MM.1S (cell line): ENCODE data around the gene IMMT.

ENCODE experiments used
- DNase-seq: peaks from one replicate; pipeline ENCODE4 v3.0.0-alpha.2; 2015
- H2AFZ ChIP-seq: fragments of 300-600 bp; sonication (generic); 2 replicates; pipeline ENCODE4 v1.6.0; 2016; ENCODE audit warnings: antibody characterized with exemption, low read length
- H3F3A ChIP-seq: fragments of 300-600 bp; sonication (generic); 2 replicates; pipeline ENCODE4 v1.6.1; 2016; ENCODE audit warnings: mild to moderate bottlenecking, antibody characterized with exemption, low read length, moderate library complexity, mixed read lengths; ENCODE audit not compliant: insufficient read depth
- H3K27ac ChIP-seq: fragments of 300-600 bp; sonication (generic); 2 replicates; pipeline ENCODE4 v1.5.1; 2016; ENCODE audit warnings: mild to moderate bottlenecking, low read length
- H3K27me3 ChIP-seq: fragments of 300-600 bp; sonication (generic); replicated peaks from 2 replicates; pipeline ENCODE4 v1.6.0; 2016; ENCODE audit warnings: low read length; ENCODE audit not compliant: insufficient read depth
- H3K36me3 ChIP-seq: fragments of 300-600 bp; sonication (generic); replicated peaks from 2 replicates; pipeline ENCODE4 v1.6.1; 2016; ENCODE audit warnings: mild to moderate bottlenecking, low read length, mixed read lengths; ENCODE audit not compliant: insufficient read depth
- H3K4me1 ChIP-seq: fragments of 300-600 bp; sonication (generic); 2 replicates; pipeline ENCODE4 v1.6.1; 2016; ENCODE audit warnings: low read length, mixed read lengths
- H3K4me2 ChIP-seq: fragments of 300-600 bp; sonication (generic); 2 replicates; pipeline ENCODE4 v1.6.0; 2016; ENCODE audit warnings: low read depth, low read length
- H3K4me3 ChIP-seq: fragments of 300-600 bp; sonication (generic); 2 replicates; pipeline ENCODE4 v1.5.1; 2016; ENCODE audit warnings: low read length, mixed read lengths
- H3K79me2 ChIP-seq: fragments of 300-600 bp; sonication (generic); 2 replicates; pipeline ENCODE4 v1.6.1; 2016; ENCODE audit warnings: mixed run types, low read length, mixed read lengths
- H3K9ac ChIP-seq: fragments of 300-600 bp; sonication (generic); 2 replicates; pipeline ENCODE4 v1.6.1; 2016; ENCODE audit warnings: low read length, mixed read lengths
- H3K9me2 ChIP-seq: fragments of 300-600 bp; sonication (generic); replicated peaks from 2 replicates; pipeline ENCODE4 v1.6.1; 2016; ENCODE audit warnings: mild to moderate bottlenecking, low read length, mixed read lengths; ENCODE audit not compliant: insufficient read depth
- H3K9me3 ChIP-seq: fragments of 300-600 bp; sonication (generic); replicated peaks from 2 replicates; pipeline ENCODE4 v1.6.1; 2016; ENCODE audit warnings: mild to moderate bottlenecking, low read length, mixed read lengths; ENCODE audit not compliant: insufficient read depth
- H4K20me1 ChIP-seq: fragments of 300-600 bp; sonication (generic); 2 replicates; pipeline ENCODE4 v1.6.1; 2016; ENCODE audit warnings: mild to moderate bottlenecking, low read length, moderate library complexity, mixed read lengths; ENCODE audit not compliant: insufficient read depth
- CTCF ChIP-seq: fragments of 300-600 bp; sonication (generic); IDR thresholded peaks from 2 replicates; pipeline ENCODE4 v1.5.1; 2016; ENCODE audit warnings: antibody characterized with exemption, low read length, mixed read lengths
- EZH2 ChIP-seq: fragments of 300-600 bp; sonication (generic); optimal IDR thresholded peaks from 2 replicates; pipeline ENCODE3; 2017; ENCODE audit warnings: low read depth, mild to moderate bottlenecking, antibody characterized with exemption, low read length, mixed read lengths
- EZH2phosphoT487 ChIP-seq: fragments of 300-600 bp; sonication (generic); IDR thresholded peaks from 2 replicates; pipeline ENCODE4 v1.6.1; 2018; ENCODE audit warnings: antibody characterized with exemption, low read length

The IMMT gene

GRCh38 chr2:86224645-86225355, 29.5 kb upstream of the IMMT start:
- TF ChIP-seq CTCF (peak; percentile 36), EZH2 (no peak)
- peak; percentile 26 for DNase-seq
- Histone ChIP-seq H3K79me2 (no peaks in the 10 kb centered on the region), H3K9me3 (no peaks in the 10 kb centered on the region), H2AFZ (no peak overlapping the region), H3K9ac (no peak overlapping the region), H3K9me2 (no peaks in the 10 kb centered on the region), H4K20me1 (no peaks in the 10 kb centered on the region), H3K4me2 (no peak overlapping the region), H3K27ac (peak overlapping the region; percentile 43; the same call in 1 of the 2 replicates), H3K4me3 (no peak overlapping the region), H3F3A (no peaks in the 10 kb centered on the region; the same call in 1 of the 2 replicates), H3K36me3 (no peaks in the 10 kb centered on the region), H3K27me3 (no peaks in the 10 kb centered on the region), H3K4me1 (peaks cover 7% of the 10 kb centered on the region)

GRCh38 chr2:86223927-86224560, 28.8 kb upstream of the IMMT start:
- H3K36me3 ChIP-seq = no peaks in the 10 kb centered on the region
- H3K27ac ChIP-seq = no peak overlapping the region; the same call in 1 of the 2 replicates
- no peak overlapping the region for H3K4me3 ChIP-seq
- no peaks in the 10 kb centered on the region for H3K9me3 ChIP-seq
- H4K20me1 ChIP-seq = no peaks in the 10 kb centered on the region
- H3K4me1 ChIP-seq = peaks cover 7% of the 10 kb centered on the region
- H3F3A ChIP-seq = no peaks in the 10 kb centered on the region; the same call in 1 of the 2 replicates
- DNase-seq = no peak
- H3K9me2 ChIP-seq = no peaks in the 10 kb centered on the region
- no peak overlapping the region for H3K9ac ChIP-seq
- no peaks in the 10 kb centered on the region for H3K79me2 ChIP-seq
- no peaks in the 10 kb centered on the region for H3K27me3 ChIP-seq
- no peak for TF ChIP-seq EZH2phosphoT487
- TF ChIP-seq EZH2 = no peak
- no peak for TF ChIP-seq CTCF
- no peak overlapping the region for H3K4me2 ChIP-seq
- H2AFZ ChIP-seq = no peak overlapping the region

- Histone ChIP-seq H3K4me1 (peaks cover 7% of the 10 kb centered on the region), H3K4me2 (no peak overlapping the region), H3K9ac (no peak overlapping the region), H3K27me3 (no peaks in the 10 kb centered on the region), H3K4me3 (no peak overlapping the region), H3K9me2 (no peaks in the 10 kb centered on the region), H2AFZ (no peak overlapping the region), H3K9me3 (no peaks in the 10 kb centered on the region), H3K36me3 (no peaks in the 10 kb centered on the region), H3K79me2 (no peaks in the 10 kb centered on the region), H3K27ac (no peak overlapping the region), H3F3A (no peaks in the 10 kb centered on the region; the same call in 1 of the 2 replicates), H4K20me1 (no peaks in the 10 kb centered on the region)
- TF ChIP-seq CTCF (no peak), EZH2phosphoT487 (no peak), EZH2 (no peak)
- DNase-seq = no peak
Measured at GRCh38 chr2:86223140-86223926, 28.1 kb upstream of the IMMT start.
